ENCODE measurements around the gene MICAL1. TPM values are rescaled to one million over a fixed set of nuclear protein-coding genes. Genes with fewer than 3 reads are reported as not detected.

MICAL1 gene
- total RNA-seq, 1 donor from 2014 or later = 58.7 TPM

GRCh38 chr6:109442393-109442924, 13.1 kb downstream of the MICAL1 start:
- peaks cover 19% of the 10 kb centered on the region for H3K4me1 Mint-ChIP-seq
- peak overlapping the region; percentile 97 for H3K4me3 Mint-ChIP-seq
- no peak for DNase-seq (ENCODE audit: low read depth, low spot score)
- H3K9me3 Mint-ChIP-seq = no peaks in the 10 kb centered on the region
- no peak for TF ChIP-seq CTCF (conservative IDR thresholded peaks at IDR 0.05)
- no peaks in the 10 kb centered on the region for H3K27me3 Mint-ChIP-seq (ENCODE audit: low read depth)
- no peak overlapping the region for H3K27ac Mint-ChIP-seq (ENCODE audit: unreplicated experiment)
- H3K36me3 Mint-ChIP-seq (ENCODE audit: low read depth) = peaks cover 5% of the 10 kb centered on the region

- H3K9me3 Mint-ChIP-seq = no peaks in the 10 kb centered on the region
- TF ChIP-seq CTCF (conservative IDR thresholded peaks at IDR 0.05) = peak; percentile 33
- peak; percentile 26 for DNase-seq (ENCODE audit: low read depth, low spot score)
These were observed 14.3 kb downstream of the MICAL1 start for GRCh38 chr6:109441069-109441816.

GRCh38 chr6:109440331-109441068, 15.1 kb downstream of the MICAL1 start, which contains the start of the genes PPIL6 and SMPD2:
TSS of gene PPIL6 (minus strand) at chr6:109440628. CDS start at chr6:109440590, 38 bp downstream.
TSS of gene SMPD2 (plus strand) at chr6:109440724. CDS start at chr6:109441122, 398 bp downstream.
- peak; percentile 37 for TF ChIP-seq CTCF (conservative IDR thresholded peaks at IDR 0.05)
- H3K4me3 Mint-ChIP-seq = peak within 1 kb of the TSS; percentile 97
- H3K27me3 Mint-ChIP-seq (ENCODE audit: low read depth) = no peaks in the 10 kb centered on the region
- DNase-seq (ENCODE audit: low read depth, low spot score) = peak; percentile 72
- H3K36me3 Mint-ChIP-seq (ENCODE audit: low read depth) = peaks cover 2% of the 10 kb centered on the region
- peak within 1 kb of the TSS; percentile 90 for H3K27ac Mint-ChIP-seq (ENCODE audit: unreplicated experiment)
- no peaks in the 10 kb centered on the region for H3K9me3 Mint-ChIP-seq
- peaks cover 17% of the 10 kb centered on the region for H3K4me1 Mint-ChIP-seq

More at GRCh38 chr6:109441069-109441816, 14.3 kb downstream of the MICAL1 start:
- Mint-ChIP-seq H3K36me3 (ENCODE audit: low read depth) (peaks cover 5% of the 10 kb centered on the region), H3K27ac (ENCODE audit: unreplicated experiment) (peak overlapping the region; percentile 90), H3K4me1 (peaks cover 19% of the 10 kb centered on the region), H3K4me3 (peak overlapping the region; percentile 97), H3K27me3 (ENCODE audit: low read depth) (no peaks in the 10 kb centered on the region)

- no peak for TF ChIP-seq CTCF (conservative IDR thresholded peaks at IDR 0.05)
These were observed 19.5 kb downstream of the MICAL1 start for GRCh38 chr6:109436041-109436440.

GRCh38 chr6:109434456-109434855, 21.1 kb downstream of the MICAL1 start:
- TF ChIP-seq CTCF (conservative IDR thresholded peaks at IDR 0.05) = no peak
- Mint-ChIP-seq H3K9me3 (no peaks in the 10 kb centered on the region), H3K4me1 (peaks cover 2% of the 10 kb centered on the region), H3K36me3 (ENCODE audit: low read depth) (no peaks in the 10 kb centered on the region), H3K27ac (ENCODE audit: unreplicated experiment) (no peak overlapping the region), H3K4me3 (no peak overlapping the region), H3K27me3 (ENCODE audit: low read depth) (no peaks in the 10 kb centered on the region)
- DNase-seq (ENCODE audit: low read depth, low spot score) = no peak

More at GRCh38 chr6:109436041-109436440, 19.5 kb downstream of the MICAL1 start:
- Mint-ChIP-seq H3K9me3 (no peaks in the 10 kb centered on the region), H3K27ac (ENCODE audit: unreplicated experiment) (no peak overlapping the region), H3K4me3 (no peak overlapping the region), H3K36me3 (ENCODE audit: low read depth) (no peaks in the 10 kb centered on the region), H3K27me3 (ENCODE audit: low read depth) (no peaks in the 10 kb centered on the region), H3K4me1 (peaks cover 8% of the 10 kb centered on the region)
- no peak for DNase-seq (ENCODE audit: low read depth, low spot score)

Measured in neural crest cell (in vitro differentiated cells).